OCI-LY1 (cell line): ENCODE data around the gene TMEM171.

Experiments
- H2AFZ ChIP-seq: fragments of 200-600 bp; sonication (generic), shearing (Covaris generic); 2 replicates; pipeline ENCODE4 v1.6.0; 2014; ENCODE audit warnings: antibody characterized with exemption, mild to moderate bottlenecking, low read length
- H3F3A ChIP-seq: fragments of 200-600 bp; sonication (generic), shearing (Covaris generic); 2 replicates; pipeline ENCODE4 v1.6.0; 2014; ENCODE audit warnings: mild to moderate bottlenecking, antibody characterized with exemption, low read length, moderate library complexity; ENCODE audit not compliant: insufficient read depth
- H3K27ac ChIP-seq: fragments of 200-600 bp; sonication (generic); 2 replicates; pipeline ENCODE4 v1.5.1; 2014; ENCODE audit warnings: low read length, mixed run types, mild to moderate bottlenecking, low read depth; ENCODE audit not compliant: poor library complexity, severe bottlenecking
- H3K27me3 ChIP-seq: fragments of 200-600 bp; sonication (generic); 2 replicates; pipeline ENCODE4 v1.6.0; 2014; ENCODE audit warnings: antibody characterized with exemption, mild to moderate bottlenecking, low read length, moderate library complexity; ENCODE audit not compliant: insufficient read depth
- H3K36me3 ChIP-seq: fragments of 200-600 bp; sonication (generic); 2 replicates; pipeline ENCODE4 v1.6.1; 2014; ENCODE audit warnings: mild to moderate bottlenecking, antibody characterized with exemption, low read length, moderate library complexity, mixed read lengths; ENCODE audit not compliant: insufficient read depth
- H3K4me1 ChIP-seq: fragments of 200-600 bp; sonication (generic); 2 replicates; pipeline ENCODE4 v1.5.1; 2014; ENCODE audit warnings: mild to moderate bottlenecking, low read length, moderate library complexity; ENCODE audit not compliant: insufficient read depth, severe bottlenecking
- H3K4me2 ChIP-seq: fragments of 200-600 bp; sonication (generic), shearing (Covaris generic); 2 replicates; pipeline ENCODE4 v1.6.1; 2014; ENCODE audit warnings: low read length
- H3K4me3 ChIP-seq: fragments of 200-600 bp; sonication (generic); 2 replicates; pipeline ENCODE4 v1.5.1; 2014; ENCODE audit warnings: low read length, low read depth, mild to moderate bottlenecking, mixed read lengths; ENCODE audit not compliant: poor library complexity, severe bottlenecking
- H3K79me2 ChIP-seq: fragments of 200-600 bp; shearing (Covaris generic); 2 replicates; pipeline ENCODE4 v1.6.1; 2016; ENCODE audit warnings: mixed run types, low read length, mixed read lengths; ENCODE audit not compliant: insufficient read depth
- H3K9ac ChIP-seq: fragments of 200-600 bp; sonication (generic), shearing (Covaris generic); 2 replicates; pipeline ENCODE4 v1.6.1; 2014; ENCODE audit warnings: mild to moderate bottlenecking, low read length, mixed read lengths
- H3K9me2 ChIP-seq: fragments of 200-600 bp; sonication (generic), shearing (Covaris generic); 2 replicates; pipeline ENCODE4 v1.6.1; 2014; ENCODE audit warnings: low read depth, mild to moderate bottlenecking, low read length, mixed read lengths
- H3K9me3 ChIP-seq: fragments of 200-600 bp; shearing (Covaris generic); 2 replicates; pipeline ENCODE4 v1.6.1; 2014; ENCODE audit warnings: low read length, mixed read lengths
- H4K20me1 ChIP-seq: fragments of 200-600 bp; sonication (generic), shearing (Covaris generic); 2 replicates; pipeline ENCODE4 v1.6.0; 2016; ENCODE audit warnings: mild to moderate bottlenecking, low read length; ENCODE audit not compliant: insufficient read depth
- CTCF ChIP-seq: fragments of 200-600 bp; sonication (generic), shearing (Covaris generic); IDR thresholded peaks from 2 replicates; pipeline ENCODE4 v1.5.1; 2017; ENCODE audit warnings: mild to moderate bottlenecking, antibody characterized with exemption, low read length, moderate library complexity, mixed read lengths
- EZH2 ChIP-seq: fragments of 200-600 bp; sonication (generic), shearing (Covaris generic); IDR thresholded peaks from 2 replicates; pipeline ENCODE4 v1.8.0; 2017; ENCODE audit warnings: borderline replicate concordance, mixed run types, mild to moderate bottlenecking, antibody characterized with exemption, low read length, moderate library complexity, mixed read lengths

Gene TMEM171

GRCh38 chr5:73104326-73104725 is 16.0 kb upstream of the TMEM171 start:
- Histone ChIP-seq H3K79me2 (no peaks in the 10 kb centered on the region), H3F3A (no peaks in the 10 kb centered on the region)

GRCh38 chr5:73106335-73106734 is 14.0 kb upstream of the TMEM171 start:
- Histone ChIP-seq H3K4me2 (no peak overlapping the region), H4K20me1 (no peaks in the 10 kb centered on the region)
- TF ChIP-seq EZH2 (no peak), CTCF (no peak)

More at GRCh38 chr5:73104326-73104725, 16.0 kb upstream of the TMEM171 start:
- Histone ChIP-seq H3K9ac (no peak overlapping the region), H4K20me1 (no peaks in the 10 kb centered on the region), H3K4me2 (no peak overlapping the region), H3K36me3 (no peaks in the 10 kb centered on the region), H3K27ac (no peak overlapping the region), H3K9me3 (no peaks in the 10 kb centered on the region), H3K4me3 (no peak overlapping the region), H3K4me1 (peaks cover 13% of the 10 kb centered on the region), H3K9me2 (no peaks in the 10 kb centered on the region), H3K27me3 (no peaks in the 10 kb centered on the region), H2AFZ (no peak overlapping the region)
- TF ChIP-seq CTCF (no peak), EZH2 (no peak)

GRCh38 chr5:73110190-73110589 is 10.2 kb upstream of the TMEM171 start:
- TF ChIP-seq CTCF (no peak), EZH2 (no peak)
- H3K36me3 ChIP-seq = no peaks in the 10 kb centered on the region
- H3K9me2 ChIP-seq = no peaks in the 10 kb centered on the region
- H3F3A ChIP-seq = no peaks in the 10 kb centered on the region
- H3K9me3 ChIP-seq = no peaks in the 10 kb centered on the region
- H3K4me2 ChIP-seq = no peak overlapping the region
- no peak overlapping the region for H2AFZ ChIP-seq
- H3K79me2 ChIP-seq = no peaks in the 10 kb centered on the region
- no peak overlapping the region for H3K27ac ChIP-seq
- no peak overlapping the region for H3K9ac ChIP-seq
- no peaks in the 10 kb centered on the region for H4K20me1 ChIP-seq
- no peak overlapping the region for H3K4me3 ChIP-seq
- H3K27me3 ChIP-seq = no peaks in the 10 kb centered on the region
- no peaks in the 10 kb centered on the region for H3K4me1 ChIP-seq

More at GRCh38 chr5:73106335-73106734, 14.0 kb upstream of the TMEM171 start:
- Histone ChIP-seq H3K9ac (no peak overlapping the region), H2AFZ (no peak overlapping the region), H3K4me3 (no peak overlapping the region), H3K27ac (no peak overlapping the region), H3F3A (no peaks in the 10 kb centered on the region), H3K9me2 (no peaks in the 10 kb centered on the region), H3K4me1 (no peaks in the 10 kb centered on the region), H3K27me3 (no peaks in the 10 kb centered on the region), H3K36me3 (no peaks in the 10 kb centered on the region), H3K79me2 (no peaks in the 10 kb centered on the region), H3K9me3 (no peaks in the 10 kb centered on the region)
